Mucosa of stomach (tissue), 1 donor: Measurements from ENCODE around the gene CCDC170.

Experiments used
- H3K27me3 ChIP-seq: one replicate; pipeline ENCODE4 v1.7.0; 2013; ENCODE audit warnings: mild to moderate bottlenecking, low read length; ENCODE audit not compliant: control insufficient read depth, insufficient read depth
- H3K36me3 ChIP-seq: one replicate; pipeline ENCODE4 v1.7.0; 2013; ENCODE audit warnings: low read length; ENCODE audit not compliant: control insufficient read depth, insufficient read depth
- H3K4me1 ChIP-seq: one replicate; pipeline ENCODE4 v1.7.0; 2013; ENCODE audit warnings: mild to moderate bottlenecking, low read length; ENCODE audit not compliant: control insufficient read depth, insufficient read depth
- H3K4me3 ChIP-seq: one replicate; pipeline ENCODE4 v1.7.0; 2013; ENCODE audit warnings: low read length
- H3K9ac ChIP-seq: one replicate; pipeline ENCODE4 v1.7.0; 2013; ENCODE audit warnings: mild to moderate bottlenecking, low read length, moderate library complexity
- H3K9me3 ChIP-seq: one replicate; pipeline ENCODE4 v1.7.0; 2013; ENCODE audit warnings: mild to moderate bottlenecking, low read length, moderate library complexity; ENCODE audit not compliant: control insufficient read depth
- donor health status: Pancreatic carcinoma.

CCDC170 gene

DNA sequence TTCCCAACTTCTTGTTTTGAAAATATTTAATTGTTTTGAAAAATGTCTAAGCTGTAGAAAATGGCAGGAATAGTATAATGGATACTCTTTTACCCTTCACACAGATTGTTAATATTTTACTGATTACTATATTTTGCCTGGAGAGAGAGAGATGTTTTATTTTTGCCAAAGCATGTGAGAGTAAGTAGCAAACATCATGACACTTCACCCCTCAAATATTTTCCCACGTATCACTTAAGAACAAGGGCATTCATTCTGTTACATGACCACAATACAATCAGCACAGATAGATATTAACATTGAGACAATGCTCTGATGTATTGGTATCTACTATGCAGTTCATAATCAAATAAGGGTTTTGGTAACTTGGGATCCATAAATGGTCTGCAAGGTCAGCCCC lies 116.5 kb downstream of the CCDC170 start:
- Histone ChIP-seq H3K27me3 (no peaks in the 10 kb centered on the region), H3K9ac (no peak overlapping the region), H3K36me3 (no peaks in the 10 kb centered on the region), H3K4me1 (no peaks in the 10 kb centered on the region), H3K4me3 (no peak overlapping the region), H3K9me3 (no peaks in the 10 kb centered on the region)

DNA sequence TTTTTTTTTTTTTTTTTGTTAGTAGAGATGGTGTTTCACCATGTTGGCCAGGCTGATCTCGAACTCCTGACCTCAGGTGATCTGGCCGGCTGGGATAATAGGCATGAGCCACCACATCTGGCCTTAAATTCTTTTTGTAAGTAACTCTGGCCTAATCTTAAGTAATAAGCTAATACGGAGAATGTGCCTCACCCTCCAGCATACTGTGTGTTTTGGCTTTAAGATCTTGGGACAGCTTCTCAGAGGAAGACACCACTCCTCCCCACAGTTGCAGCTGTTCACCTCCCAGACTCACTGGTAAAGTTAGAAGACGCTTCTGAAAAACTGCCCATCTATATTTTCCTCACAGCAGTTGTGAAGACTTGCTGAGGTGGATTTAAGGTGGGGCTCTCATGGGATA lies 120.8 kb downstream of the CCDC170 start:
- Histone ChIP-seq H3K9ac (no peak overlapping the region), H3K4me3 (no peak overlapping the region), H3K9me3 (no peaks in the 10 kb centered on the region), H3K36me3 (no peaks in the 10 kb centered on the region), H3K4me1 (no peaks in the 10 kb centered on the region), H3K27me3 (no peaks in the 10 kb centered on the region)

DNA sequence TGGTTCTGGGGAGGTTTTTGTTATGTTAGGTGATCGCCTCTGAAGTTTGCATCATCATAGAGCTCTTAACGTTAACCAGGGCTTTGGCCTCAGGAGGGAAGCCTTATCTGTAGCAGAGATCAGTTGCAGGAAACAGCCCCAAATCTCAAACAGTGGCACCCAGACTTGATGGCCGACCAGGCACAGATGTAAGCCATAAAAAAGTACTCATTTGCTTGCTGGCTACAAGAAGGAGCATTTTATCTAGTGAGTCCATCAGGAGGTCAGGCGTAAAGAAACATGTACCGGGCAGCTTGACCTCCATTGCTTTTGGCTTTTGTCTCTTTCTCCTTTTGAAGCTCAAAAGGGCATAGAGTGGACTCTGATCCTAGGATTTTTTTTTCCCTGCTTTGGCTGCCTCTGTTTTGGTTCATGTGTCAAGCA lies 122.3 kb downstream of the CCDC170 start:
- Histone ChIP-seq H3K9me3 (no peaks in the 10 kb centered on the region), H3K4me3 (no peak overlapping the region), H3K4me1 (no peaks in the 10 kb centered on the region)

DNA sequence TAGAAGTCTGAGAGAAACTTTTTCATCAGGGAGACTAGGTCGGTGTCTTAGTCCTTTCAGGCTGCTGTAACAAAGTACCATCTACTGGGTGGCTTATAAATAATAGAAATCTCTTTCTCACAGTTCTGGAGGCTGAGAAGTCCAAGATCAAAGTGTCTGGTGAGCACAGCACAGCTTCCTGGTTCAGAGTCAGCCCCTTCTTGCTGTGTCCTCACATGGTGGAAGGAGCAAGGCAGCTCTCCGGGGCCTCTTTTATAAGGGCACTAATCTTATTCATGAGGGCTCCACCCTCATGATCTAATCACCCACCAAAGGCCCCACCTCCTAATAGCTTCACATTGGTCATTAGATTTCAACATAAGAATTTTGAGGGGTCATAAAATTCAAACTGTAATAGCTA lies 122.8 kb downstream of the CCDC170 start:
- H3K9me3 ChIP-seq: no peaks in the 10 kb centered on the region
- no peaks in the 10 kb centered on the region for H3K27me3 ChIP-seq
- H3K9ac ChIP-seq: no peak overlapping the region
- H3K4me3 ChIP-seq: no peak overlapping the region
- H3K4me1 ChIP-seq: no peaks in the 10 kb centered on the region
- H3K36me3 ChIP-seq: no peaks in the 10 kb centered on the region

More for the DNA sequence above, 122.3 kb downstream of the CCDC170 start:
- H3K36me3 ChIP-seq: no peaks in the 10 kb centered on the region
- H3K27me3 ChIP-seq: no peaks in the 10 kb centered on the region
- H3K9ac ChIP-seq: no peak overlapping the region

DNA sequence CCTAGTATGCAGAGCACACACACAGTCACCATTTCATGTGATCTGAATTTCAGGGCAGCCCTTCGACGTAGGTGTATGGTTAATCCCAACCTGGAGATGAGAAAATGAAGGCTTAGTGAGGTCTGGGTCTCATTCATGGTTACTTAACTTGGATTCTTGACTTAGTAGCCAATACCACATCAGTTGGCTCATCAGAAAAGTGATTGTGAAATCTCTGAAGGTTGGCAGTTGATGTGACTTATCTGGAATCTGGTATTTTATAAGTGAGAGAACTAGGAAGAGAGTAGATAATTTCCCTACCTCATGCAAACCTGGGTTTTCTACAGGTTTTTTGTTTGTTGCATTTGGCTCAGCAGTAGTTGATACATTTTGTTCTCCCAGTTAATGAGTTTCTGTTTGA lies 123.7 kb downstream of the CCDC170 start:
- Histone ChIP-seq H3K9ac (no peak overlapping the region), H3K4me3 (no peak overlapping the region), H3K27me3 (no peaks in the 10 kb centered on the region), H3K9me3 (no peaks in the 10 kb centered on the region), H3K36me3 (no peaks in the 10 kb centered on the region), H3K4me1 (no peaks in the 10 kb centered on the region)

DNA sequence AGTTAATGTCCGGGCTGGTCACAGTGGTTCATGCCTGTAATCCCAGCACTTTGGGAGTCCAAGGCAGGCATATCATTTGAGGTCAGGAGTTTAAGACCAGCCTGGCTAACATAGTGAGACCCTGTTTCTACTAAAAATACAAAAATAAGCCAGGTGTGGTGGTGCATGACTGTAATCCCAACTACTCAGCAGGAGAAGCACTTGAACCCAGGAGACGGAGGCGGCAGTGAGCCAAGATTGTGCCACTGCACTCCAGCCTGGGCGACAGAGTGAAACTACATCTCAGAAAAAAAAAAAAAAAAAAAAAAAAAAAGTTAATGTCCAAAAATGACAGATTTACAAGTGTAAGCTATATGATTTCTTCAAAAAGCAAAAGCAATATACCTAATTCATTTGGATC lies 124.9 kb downstream of the CCDC170 start:
- no peak overlapping the region for H3K4me3 ChIP-seq
- no peaks in the 10 kb centered on the region for H3K27me3 ChIP-seq
- H3K9ac ChIP-seq: no peak overlapping the region
- no peaks in the 10 kb centered on the region for H3K4me1 ChIP-seq
- H3K36me3 ChIP-seq: no peaks in the 10 kb centered on the region
- H3K9me3 ChIP-seq: no peaks in the 10 kb centered on the region

DNA sequence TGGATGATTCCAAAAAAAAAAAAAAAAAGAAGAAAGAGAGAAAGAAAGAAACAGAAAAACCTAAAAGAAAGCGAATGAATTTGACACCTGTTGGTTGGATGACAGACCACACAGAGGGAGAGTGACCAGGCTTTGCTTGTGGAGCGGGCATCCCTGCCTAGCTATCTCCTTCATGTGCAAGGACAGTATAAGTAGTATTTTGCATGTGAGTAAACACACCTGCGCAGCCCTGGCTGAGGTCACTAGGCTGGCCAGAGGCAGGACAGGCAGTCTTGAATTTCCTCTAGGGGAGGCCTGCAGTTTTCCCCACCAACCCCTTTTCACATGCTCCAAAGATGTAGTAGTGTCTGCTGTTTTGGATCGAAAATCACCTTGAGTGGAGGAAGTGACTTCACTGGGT lies 126.4 kb downstream of the CCDC170 start:
- no peaks in the 10 kb centered on the region for H3K9me3 ChIP-seq
- no peaks in the 10 kb centered on the region for H3K36me3 ChIP-seq
- H3K9ac ChIP-seq: no peak overlapping the region
- no peaks in the 10 kb centered on the region for H3K4me1 ChIP-seq
- H3K4me3 ChIP-seq: no peak overlapping the region
- H3K27me3 ChIP-seq: no peaks in the 10 kb centered on the region

DNA sequence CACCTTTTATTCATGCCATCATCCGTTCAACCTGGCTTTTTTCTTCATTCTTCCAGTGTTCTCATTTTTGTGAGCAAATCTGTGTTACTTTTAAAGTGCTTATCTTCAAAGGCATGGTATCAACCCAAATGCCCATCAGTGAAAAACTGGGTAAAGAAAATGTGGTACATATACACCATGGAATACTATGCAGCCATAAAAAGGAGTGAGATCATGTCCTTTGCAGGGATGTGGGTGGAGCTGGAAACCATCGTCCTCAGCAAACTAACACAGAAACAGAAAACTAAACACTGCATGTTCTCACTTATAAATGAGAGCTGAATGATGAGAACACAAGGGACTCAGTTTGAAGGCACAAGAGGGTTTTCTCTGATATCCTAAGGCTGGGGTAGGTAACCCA lies 130.3 kb downstream of the CCDC170 start:
- H3K36me3 ChIP-seq: no peaks in the 10 kb centered on the region

DNA sequence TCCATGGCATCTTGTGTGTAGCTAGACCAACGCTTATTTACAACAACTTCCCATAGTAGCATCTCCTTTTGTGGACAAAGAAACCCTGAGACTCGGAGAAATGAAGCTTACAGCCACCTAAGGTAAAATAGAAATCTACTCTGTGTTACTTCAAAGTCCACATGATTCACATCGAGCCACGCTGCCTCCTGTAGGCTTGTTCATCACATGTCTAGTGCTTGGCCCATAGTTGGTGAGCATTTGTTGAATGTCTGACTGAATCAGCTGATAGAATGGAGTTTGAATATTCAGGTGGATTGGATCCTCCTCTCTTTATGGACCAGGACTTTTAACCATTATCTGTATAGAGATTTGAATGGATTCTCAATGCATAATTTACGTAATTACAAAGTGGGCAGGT lies 130.7 kb downstream of the CCDC170 start:
- Histone ChIP-seq H3K9me3 (no peaks in the 10 kb centered on the region), H3K36me3 (no peaks in the 10 kb centered on the region), H3K4me1 (peaks cover 20% of the 10 kb centered on the region), H3K9ac (no peak overlapping the region), H3K4me3 (no peak overlapping the region), H3K27me3 (no peaks in the 10 kb centered on the region)

More for the DNA sequence above, 130.3 kb downstream of the CCDC170 start:
- H3K4me1 ChIP-seq: peaks cover 16% of the 10 kb centered on the region
- no peaks in the 10 kb centered on the region for H3K27me3 ChIP-seq
- no peaks in the 10 kb centered on the region for H3K9me3 ChIP-seq
- no peak overlapping the region for H3K9ac ChIP-seq
- no peak overlapping the region for H3K4me3 ChIP-seq

DNA sequence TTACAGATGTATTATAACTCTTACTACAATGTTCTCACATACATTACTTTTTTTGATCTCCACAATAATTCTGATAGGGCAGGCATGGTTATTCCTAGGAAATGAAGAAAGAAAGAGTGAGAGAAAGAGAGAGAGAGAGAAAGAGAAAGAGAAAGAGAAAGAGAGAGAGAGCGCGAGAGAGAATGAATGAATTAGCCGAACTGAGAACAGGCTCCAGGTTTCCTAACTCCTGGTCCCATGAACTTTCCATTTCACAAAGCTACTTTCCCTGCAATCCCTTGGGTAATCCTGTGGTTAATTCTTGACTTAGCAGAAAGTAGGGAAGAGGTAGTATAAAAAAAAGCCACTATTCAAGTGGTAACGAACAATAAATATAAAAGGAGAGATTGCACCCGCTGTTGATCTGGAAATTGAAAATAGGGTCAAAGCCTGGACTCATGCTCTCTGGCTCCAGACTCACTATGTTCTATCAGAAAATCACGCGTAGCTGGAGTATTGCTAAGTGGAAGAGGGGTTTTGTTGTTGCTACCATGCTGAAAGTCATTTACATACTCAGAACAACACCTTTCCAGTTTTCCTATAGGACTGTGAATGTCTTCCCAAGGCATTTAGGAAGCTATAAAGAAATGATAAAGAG lies 131.2 kb downstream of the CCDC170 start:
- Histone ChIP-seq H3K9ac (no peak overlapping the region), H3K36me3 (no peaks in the 10 kb centered on the region), H3K4me1 (peaks cover 23% of the 10 kb centered on the region), H3K27me3 (no peaks in the 10 kb centered on the region), H3K9me3 (no peaks in the 10 kb centered on the region), H3K4me3 (no peak overlapping the region)

DNA sequence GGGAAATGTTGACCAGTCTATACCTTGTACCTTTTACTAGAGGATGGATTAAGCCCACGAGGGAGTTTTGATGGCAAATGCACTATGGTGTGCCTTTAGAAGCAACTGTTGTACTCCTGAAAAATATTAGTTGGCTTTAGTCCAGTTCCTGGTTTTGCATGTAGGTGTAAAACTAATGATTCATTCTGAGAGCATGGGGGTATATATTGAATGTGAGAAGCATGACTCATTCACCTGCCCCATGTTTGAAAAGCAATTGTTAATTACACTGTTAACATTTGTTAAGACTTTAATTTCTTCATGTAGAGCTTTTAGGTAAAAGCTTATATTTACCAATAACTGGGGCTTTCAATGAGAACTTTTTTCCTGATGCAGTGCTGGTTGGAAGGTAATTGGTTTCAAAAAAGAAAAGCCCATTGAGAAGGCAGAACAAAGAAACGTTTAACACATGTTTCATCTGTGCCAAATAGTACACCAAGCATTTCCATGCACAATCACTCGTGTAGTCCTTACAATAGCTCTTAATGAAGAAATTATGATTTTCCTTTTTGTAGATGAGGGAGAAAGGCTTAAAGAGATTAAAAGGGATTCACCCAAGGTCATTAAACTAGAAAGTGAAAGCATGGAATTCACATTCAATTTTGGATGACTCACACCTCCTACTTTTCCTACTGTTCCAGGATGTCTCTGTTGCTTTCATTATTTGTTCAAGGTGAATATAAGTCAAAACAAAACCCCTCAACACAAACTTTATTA lies 134.1 kb downstream of the CCDC170 start:
- H3K27me3 ChIP-seq: no peaks in the 10 kb centered on the region
- H3K4me3 ChIP-seq: no peak overlapping the region
- H3K9ac ChIP-seq: no peak overlapping the region
- H3K9me3 ChIP-seq: no peaks in the 10 kb centered on the region
- H3K4me1 ChIP-seq: peaks cover 45% of the 10 kb centered on the region
- H3K36me3 ChIP-seq: no peaks in the 10 kb centered on the region

DNA sequence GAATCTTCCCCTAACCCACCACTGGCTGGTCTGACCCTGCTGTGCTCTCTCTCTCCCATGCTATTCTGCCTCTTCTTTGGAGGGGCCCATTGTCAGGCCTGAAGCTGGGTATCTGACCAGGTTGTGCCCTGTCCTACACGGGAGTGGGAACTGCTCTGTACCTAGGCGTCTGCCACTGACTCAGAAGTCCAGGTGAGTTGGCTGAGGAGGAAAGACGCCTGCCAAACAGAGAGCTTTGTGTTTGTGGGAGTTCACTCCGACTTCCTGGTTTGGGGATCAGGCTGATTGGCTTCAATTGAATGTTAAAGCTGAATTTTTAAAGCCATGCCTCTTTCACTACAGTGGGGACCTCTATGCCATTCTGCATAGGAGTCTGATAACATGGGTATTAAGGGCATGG lies 136.0 kb downstream of the CCDC170 start:
- Histone ChIP-seq H3K4me1 (peaks cover 61% of the 10 kb centered on the region), H3K36me3 (no peaks in the 10 kb centered on the region), H3K4me3 (no peak overlapping the region), H3K27me3 (no peaks in the 10 kb centered on the region), H3K9ac (no peak overlapping the region), H3K9me3 (no peaks in the 10 kb centered on the region)
